DMS 273 (cell line): ENCODE data around the gene PRAF2.

Experiments
- DNase-seq: peaks from one replicate; lab custom pipeline; 2025; ENCODE audit not compliant: unreplicated experiment; lab: John Stamatoyannopoulos, UW

Gene PRAF2, protein sequence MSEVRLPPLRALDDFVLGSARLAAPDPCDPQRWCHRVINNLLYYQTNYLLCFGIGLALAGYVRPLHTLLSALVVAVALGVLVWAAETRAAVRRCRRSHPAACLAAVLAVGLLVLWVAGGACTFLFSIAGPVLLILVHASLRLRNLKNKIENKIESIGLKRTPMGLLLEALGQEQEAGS

DNA sequence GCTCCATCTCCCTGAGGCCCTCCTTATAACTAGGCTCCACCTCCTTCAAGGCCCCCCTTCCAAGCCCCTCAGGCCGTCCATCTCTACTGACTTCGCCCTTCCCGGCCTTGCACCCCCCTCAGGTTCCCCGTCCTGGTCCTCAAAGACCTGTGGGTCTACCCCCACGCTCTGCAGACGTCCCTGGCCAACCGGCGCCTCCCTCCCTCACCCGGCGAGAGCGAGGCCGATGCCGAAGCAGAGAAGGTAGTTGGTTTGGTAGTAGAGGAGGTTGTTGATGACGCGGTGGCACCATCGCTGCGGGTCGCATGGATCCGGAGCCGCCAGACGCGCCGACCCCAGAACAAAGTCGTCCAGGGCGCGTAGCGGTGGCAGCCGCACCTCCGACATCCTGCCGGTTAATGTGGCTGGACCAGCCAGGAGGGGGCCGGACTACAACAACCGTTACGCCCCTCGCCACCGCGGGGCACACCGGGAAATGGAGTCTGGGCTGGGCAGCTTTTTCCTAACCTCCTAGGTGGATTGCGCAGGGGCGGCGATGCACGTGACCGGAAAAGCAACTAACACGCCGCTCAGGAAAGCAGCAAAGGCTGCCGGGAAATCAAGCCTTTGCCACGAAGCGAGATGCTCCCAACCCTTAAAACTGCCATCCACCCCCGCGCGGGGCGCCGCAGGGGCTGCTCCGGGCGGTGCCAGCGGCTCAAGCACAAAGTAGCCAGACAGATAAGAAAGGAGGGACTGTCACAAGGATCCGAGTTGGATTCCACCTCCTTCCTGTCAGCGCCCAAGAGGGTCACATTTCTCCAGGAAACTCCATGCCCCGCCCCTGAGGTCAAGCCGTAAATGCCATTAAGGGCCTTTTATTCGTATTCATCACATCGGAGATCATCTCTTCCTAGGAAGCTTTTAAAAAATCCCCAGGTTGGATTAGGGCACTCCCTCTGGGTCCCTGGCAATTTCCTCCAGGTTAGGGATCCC, at the start of gene PRAF2:
PRAF2 (minus strand) TSS at position 402 of the 975 bp plus-strand sequence; CDS start at position 387, 15 bp downstream.
- peak; percentile 96 for DNase-seq

GRCh38 chrX:49122499-49122898, 48.7 kb upstream of the PRAF2 start:
- DNase-seq: no peak

DNA sequence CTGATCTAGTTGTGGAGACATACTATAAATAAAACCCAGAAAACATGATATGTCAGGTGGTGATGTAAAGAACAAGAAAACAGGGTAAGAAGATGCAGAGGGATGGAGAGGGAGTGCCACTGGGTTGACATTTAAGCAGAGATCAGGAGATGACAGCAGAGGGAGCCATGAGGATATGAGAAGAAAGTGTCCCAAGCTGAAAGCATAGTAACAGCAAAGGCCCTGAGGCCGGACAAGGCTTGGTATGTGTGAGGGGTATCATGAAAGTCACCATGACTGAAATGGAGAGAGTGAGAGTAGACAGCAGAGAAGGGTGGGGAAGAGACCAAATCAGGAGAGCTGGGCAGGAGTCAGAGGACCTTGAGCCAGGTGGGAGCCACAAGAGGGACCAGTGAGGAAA, 46.3 kb upstream of the PRAF2 start:
- DNase-seq: no peak

DNA sequence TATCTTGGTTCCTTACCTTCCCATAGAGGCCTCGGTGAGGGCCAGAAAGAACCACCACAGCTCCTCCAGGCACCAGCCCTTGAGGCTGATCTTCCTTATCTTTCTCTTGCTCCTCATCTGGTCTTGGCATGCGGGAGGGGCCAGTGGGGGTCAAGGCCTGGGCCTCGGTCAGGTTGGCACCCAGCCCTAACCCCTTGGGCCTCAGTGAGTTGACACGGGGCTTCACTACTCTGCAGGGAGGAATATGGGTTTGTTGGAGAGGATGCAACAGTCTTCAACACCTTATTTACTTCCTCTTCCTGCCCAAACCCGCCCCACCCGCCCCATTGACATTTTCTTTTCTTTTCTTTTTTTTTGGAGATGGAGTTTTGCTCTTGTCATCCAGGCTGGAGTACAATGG, 43.8 kb upstream of the PRAF2 start:
- no peak for DNase-seq

GRCh38 chrX:49116716-49117115, 42.9 kb upstream of the PRAF2 start:
- DNase-seq: no peak

- no peak for DNase-seq
Measured at GRCh38 chrX:49116076-49116475, 42.3 kb upstream of the PRAF2 start.

DNA sequence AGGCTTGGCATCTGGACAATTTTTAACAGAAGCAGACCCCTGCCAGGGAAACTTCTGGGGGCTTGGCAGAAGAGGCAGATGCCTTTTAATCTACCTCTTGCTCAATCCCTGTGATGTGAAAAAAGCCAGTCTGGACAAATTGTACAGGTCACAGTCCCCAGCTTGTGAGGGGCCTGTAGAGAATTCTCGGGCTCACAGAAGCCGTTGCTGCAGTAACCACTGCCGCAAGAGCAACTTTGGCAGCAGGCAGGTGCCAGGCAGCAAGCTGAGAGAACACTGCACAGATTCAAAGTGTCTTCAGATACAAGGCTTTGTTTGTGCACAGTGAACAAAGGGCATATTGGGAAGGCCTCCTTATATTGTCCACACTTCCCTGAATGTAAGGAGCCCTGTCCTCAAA, 38.0 kb upstream of the PRAF2 start:
- no peak for DNase-seq

DNA sequence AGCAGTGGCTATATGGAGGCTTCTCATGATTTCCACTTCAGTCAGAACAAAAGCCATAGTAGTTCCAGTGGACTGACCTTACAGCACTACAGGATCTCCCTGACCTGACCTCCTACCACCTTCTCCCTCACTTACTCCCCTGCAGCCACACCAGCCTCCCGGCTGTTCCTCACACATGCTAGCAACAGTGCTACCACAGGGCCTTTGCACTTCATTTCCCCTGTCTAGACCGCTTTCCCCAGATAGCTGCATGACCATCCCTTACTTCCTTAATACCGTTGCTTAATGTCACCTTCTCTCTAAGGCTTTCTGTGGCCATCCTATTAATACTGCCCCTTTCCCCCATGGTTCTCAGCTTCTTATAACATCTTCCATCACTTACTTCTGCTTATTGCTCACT, 36.6 kb upstream of the PRAF2 start:
- no peak for DNase-seq

DNA sequence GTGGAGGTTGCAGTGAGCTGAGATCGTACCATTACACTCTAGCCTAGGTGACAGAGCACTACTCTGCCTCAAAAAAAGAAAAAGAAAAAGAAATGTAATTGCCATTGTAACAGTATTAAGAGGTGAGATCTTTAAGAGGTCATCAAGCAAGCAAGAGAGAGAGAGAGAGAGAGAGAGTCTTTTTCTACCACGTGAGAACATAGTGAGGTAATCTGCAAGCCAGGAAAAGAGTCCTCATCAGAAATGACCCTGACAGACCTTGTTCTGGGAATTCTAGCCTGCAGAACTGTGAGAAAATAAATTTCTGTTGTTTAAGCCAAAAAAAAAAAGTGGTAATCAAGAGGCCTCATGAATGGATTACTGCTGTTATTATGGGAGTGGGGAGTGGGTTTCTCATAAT, 34.8 kb upstream of the PRAF2 start:
- DNase-seq: no peak

- DNase-seq: peak; percentile 69
Measured at GRCh38 chrX:49106930-49107329, 33.1 kb upstream of the PRAF2 start.

DNA sequence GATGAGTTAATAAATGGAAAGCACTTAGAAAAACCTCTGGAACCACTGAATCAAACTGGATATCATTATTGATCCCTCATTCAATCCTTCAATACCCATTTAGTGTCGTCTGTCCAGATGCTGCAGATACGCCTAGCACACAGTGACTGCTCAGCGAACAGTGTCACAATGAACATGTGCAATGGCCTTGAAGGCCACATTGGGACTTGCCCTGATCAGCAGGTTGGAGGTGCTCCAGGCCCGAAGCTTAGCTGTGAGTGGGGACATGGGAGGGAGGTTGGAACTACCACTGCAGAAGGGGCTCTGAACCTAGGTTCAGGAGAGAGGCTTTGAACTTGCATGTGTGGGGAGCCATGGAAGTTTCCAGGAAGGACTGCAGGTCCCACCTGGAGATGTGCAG, 32.5 kb upstream of the PRAF2 start:
- DNase-seq: no peak

DNA sequence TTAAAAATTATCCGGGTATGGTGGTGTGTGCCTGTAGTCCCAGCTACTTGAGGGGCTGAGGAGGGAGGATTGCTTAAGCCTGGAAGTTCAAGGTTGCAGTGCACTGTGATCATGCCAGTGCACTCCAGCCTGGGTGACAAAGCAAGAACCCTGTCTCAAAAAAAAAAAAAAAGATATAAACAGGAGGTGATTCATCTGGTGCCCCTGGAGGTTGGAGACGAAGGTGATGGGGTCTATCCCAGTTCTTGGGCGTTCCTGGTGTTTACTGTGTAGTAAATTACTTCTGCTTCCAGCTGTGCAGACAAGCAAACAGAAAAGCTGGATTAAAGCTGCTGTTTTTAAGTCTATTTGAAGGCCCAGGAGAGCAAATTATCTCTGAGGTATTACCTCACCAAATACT, 29.8 kb upstream of the PRAF2 start:
- DNase-seq: no peak

GRCh38 chrX:49102190-49102589, 28.4 kb upstream of the PRAF2 start:
- no peak for DNase-seq

DNA sequence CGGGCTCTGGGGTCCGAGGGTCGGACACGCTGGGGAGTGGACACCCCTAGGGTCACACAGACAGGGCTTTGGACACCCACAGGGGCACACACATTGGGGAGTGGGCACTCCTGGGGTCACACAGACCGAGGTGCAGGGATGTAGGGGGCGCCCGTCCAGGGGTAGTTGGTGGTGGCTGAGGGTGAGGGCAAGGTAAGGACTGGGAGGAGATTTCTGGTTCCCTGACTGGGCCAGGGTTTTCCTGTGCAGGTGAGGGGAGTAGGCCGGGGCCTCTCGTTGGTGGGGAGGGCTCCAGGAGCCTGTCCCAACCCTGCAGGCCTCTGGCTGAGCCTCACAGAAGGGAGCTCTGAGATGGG, 27.8 kb upstream of the PRAF2 start:
- no peak for DNase-seq

- peak; percentile 97 for DNase-seq
Measured at GRCh38 chrX:49100704-49101628, 27.2 kb upstream of the PRAF2 start.

- no peak for DNase-seq
Measured at GRCh38 chrX:49096419-49096818, 22.6 kb upstream of the PRAF2 start.

- DNase-seq: no peak
Measured at GRCh38 chrX:49089553-49089952, 15.8 kb upstream of the PRAF2 start.

DNA sequence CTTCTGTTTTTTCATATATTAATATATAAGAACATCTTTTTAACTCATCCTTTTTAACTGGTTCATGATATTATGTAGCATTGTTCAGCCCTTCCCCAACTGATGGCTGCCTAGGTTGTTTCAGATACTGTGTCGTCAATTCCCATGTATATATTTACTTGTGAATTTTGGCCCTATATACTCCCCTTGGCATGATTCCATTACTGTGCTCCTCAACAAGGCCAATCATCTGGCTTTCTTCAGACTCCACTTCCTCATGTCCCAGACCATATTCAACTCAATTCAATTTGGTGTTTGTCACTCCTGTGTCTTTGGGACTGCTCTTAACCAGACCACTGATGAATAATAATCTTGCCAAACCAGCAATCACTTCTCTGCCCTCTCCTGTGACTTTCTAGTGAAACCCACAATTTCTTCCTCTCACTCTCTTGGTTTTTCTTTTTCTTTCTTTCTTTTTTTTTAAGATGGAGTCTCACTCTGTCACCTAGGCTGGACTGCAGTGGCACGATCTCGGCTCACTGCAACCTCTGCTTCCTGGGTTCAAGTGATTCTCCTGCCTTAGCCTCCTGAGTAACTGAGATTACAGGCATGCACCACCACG, 8.6 kb upstream of the PRAF2 start:
- DNase-seq: no peak

DNA sequence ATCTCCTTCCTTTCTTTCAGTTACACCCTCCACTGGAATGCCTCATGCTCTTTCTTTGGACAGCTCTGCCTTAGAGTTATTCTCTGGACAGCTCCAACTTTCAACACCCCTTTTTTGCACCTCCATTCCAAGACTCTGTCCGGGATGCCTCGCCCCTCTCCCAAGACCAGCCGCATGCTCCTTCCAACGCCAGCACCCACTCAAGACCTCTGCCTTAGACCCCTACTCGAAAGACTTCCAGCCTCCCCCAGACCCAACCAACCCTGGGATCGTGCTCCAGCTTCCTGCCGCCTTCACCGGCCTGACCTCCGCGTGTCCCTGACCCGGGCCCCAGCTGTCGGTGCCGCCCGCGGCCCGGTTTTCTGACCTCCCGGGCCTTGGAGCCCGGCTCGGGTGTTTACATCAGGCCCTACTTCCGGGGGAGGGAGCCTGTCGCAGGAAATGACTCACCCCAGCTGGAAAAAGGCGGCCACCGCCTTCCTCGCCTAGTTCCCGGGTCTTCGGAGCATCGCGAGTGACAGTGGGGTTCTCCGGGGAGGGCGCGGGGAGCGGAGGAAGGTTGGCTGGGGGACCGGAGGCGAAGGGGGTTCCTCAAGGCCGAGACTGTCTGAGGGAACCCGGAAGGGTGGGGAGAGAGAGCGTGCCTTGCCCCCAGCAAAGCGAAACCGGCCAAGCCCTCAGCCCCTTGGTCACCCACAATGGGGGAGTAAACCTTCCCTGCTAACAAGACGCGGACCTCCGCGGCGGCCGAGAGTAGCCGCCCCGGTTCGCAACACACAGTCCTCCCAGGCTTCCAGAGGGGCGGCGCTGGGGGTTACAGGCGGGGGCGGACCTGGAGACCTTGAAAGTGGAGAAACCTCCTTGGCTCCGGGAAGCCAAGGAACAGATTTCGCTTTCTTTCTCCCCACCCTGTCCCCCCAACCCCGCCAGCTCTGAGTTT, 6.0 kb upstream of the PRAF2 start, which contains the start of gene WDR45:
WDR45 (minus strand) TSS at position 399 of the 940 bp plus-strand sequence. CDS start 1,792 bp downstream, outside the sequence.
- DNase-seq: peak; percentile 79

- no peak for DNase-seq
Measured at GRCh38 chrX:49077941-49078340, 4.1 kb upstream of the PRAF2 start.
